GM23338 (cell line): ENCODE measurements around the gene RASA3.

Experiments used
- EZH2 ChIP-seq: fragments of 200-600 bp; sonication (generic); IDR thresholded peaks from one replicate; pipeline ENCODE4 v1.8.0; 2017; ENCODE audit warnings: antibody characterized with exemption, mild to moderate bottlenecking, low read depth; ENCODE audit not compliant: unreplicated experiment
- TF ChIP-seq, protein P1 (sequence below), 2 experiments: fragments of 200-600 bp in 1 of 2; sonication (generic) in 1 of 2; conservative IDR thresholded peaks; 2 replicates each; pipeline versions ENCODE4 v1.5.1 to v1.6.1; 2016 to 2017; ENCODE audit warnings: antibody characterized with exemption in 2 of 2, low read depth in 2 of 2, mild to moderate bottlenecking in 2 of 2, moderate library complexity in 1 of 2

DNA sequence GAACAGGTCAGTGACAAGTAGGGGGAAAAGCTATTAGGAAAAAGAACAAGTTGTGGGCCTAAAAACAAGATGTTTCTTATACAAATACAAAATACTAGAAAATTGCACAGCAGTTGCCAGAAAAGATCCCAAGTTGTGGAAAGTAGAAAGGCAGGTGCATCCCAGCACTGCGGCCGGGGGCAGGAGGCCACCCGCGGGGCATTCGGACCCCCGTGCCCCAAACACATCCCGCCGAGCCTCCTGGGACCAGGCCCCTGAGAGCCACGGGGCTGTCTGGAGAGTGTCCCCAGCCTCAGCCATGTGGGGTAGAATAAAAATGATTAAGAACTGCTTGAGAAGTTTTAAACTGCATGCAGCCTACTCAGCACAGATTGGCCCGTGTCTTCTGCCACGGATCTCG is 11.4 kb downstream of the RASA3 start:
- TF ChIP-seq, protein P1, sequence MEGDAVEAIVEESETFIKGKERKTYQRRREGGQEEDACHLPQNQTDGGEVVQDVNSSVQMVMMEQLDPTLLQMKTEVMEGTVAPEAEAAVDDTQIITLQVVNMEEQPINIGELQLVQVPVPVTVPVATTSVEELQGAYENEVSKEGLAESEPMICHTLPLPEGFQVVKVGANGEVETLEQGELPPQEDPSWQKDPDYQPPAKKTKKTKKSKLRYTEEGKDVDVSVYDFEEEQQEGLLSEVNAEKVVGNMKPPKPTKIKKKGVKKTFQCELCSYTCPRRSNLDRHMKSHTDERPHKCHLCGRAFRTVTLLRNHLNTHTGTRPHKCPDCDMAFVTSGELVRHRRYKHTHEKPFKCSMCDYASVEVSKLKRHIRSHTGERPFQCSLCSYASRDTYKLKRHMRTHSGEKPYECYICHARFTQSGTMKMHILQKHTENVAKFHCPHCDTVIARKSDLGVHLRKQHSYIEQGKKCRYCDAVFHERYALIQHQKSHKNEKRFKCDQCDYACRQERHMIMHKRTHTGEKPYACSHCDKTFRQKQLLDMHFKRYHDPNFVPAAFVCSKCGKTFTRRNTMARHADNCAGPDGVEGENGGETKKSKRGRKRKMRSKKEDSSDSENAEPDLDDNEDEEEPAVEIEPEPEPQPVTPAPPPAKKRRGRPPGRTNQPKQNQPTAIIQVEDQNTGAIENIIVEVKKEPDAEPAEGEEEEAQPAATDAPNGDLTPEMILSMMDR (conservative IDR thresholded peaks at IDR 0.05; ENCODE audit: low read depth in 2 of 2) = no peak
- TF ChIP-seq EZH2 = no peak
